Hepatocyte (in vitro differentiated cells): Measurements from ENCODE around the gene ETDC. TPM values are rescaled to one million over a fixed set of nuclear protein-coding genes. Genes with fewer than 3 reads are reported as not detected.

Experiments
- DNase-seq: peaks from one replicate; pipeline ENCODE4 v3.0.0-alpha.2; 2016; ENCODE audit warnings: low spot score
- H2AFZ ChIP-seq: fragments of 200-600 bp; sonication (generic); 2 replicates; pipeline ENCODE4 v1.6.0; 2016; ENCODE audit warnings: antibody characterized with exemption, mild to moderate bottlenecking
- H3K27ac ChIP-seq: fragments of 200-600 bp; sonication (generic); 2 replicates; pipeline ENCODE4 v1.5.1; 2016; ENCODE audit warnings: mild to moderate bottlenecking
- H3K27me3 ChIP-seq: fragments of 200-600 bp; sonication (generic); 2 replicates; pipeline ENCODE4 v1.6.1; 2016
- H3K36me3 ChIP-seq: fragments of 200-600 bp; sonication (generic); replicated peaks from 2 replicates; pipeline ENCODE4 v1.5.1; 2016; ENCODE audit warnings: low read depth; ENCODE audit not compliant: insufficient read depth
- H3K4me1 ChIP-seq: fragments of 200-600 bp; sonication (generic); 2 replicates; pipeline ENCODE4 v1.5.1; 2016; ENCODE audit warnings: mild to moderate bottlenecking, moderate library complexity; ENCODE audit not compliant: insufficient read depth
- H3K4me2 ChIP-seq: fragments of 200-600 bp; sonication (generic); 2 replicates; pipeline ENCODE4 v1.6.0; 2016
- H3K4me3 ChIP-seq: fragments of 200-600 bp; sonication (generic); 2 replicates; pipeline ENCODE4 v1.5.1; 2016; ENCODE audit warnings: mild to moderate bottlenecking
- H3K79me2 ChIP-seq: fragments of 200-600 bp; sonication (generic); 2 replicates; pipeline ENCODE4 v1.6.0; 2017; ENCODE audit warnings: mild to moderate bottlenecking
- H3K9me2 ChIP-seq: fragments of 200-600 bp; sonication (generic); replicated peaks from 2 replicates; pipeline ENCODE4 v1.6.0; 2017; ENCODE audit warnings: mild to moderate bottlenecking; ENCODE audit not compliant: insufficient read depth
- H3K9me3 ChIP-seq: fragments of 200-600 bp; sonication (generic); 2 replicates; pipeline ENCODE4 v1.5.1; 2016; ENCODE audit warnings: low read depth, mild to moderate bottlenecking
- H4K20me1 ChIP-seq: fragments of 200-600 bp; sonication (generic); 2 replicates; pipeline ENCODE4 v1.6.0; 2016; ENCODE audit warnings: mild to moderate bottlenecking; ENCODE audit not compliant: insufficient read depth, poor library complexity, severe bottlenecking
- EZH2 ChIP-seq: fragments of 200-600 bp; sonication (generic); IDR thresholded peaks from 2 replicates; pipeline ENCODE4 v1.6.1; 2016; ENCODE audit warnings: antibody characterized with exemption, mild to moderate bottlenecking, borderline replicate concordance
- EZH2phosphoT487 ChIP-seq: fragments of 200-600 bp; sonication (generic); IDR thresholded peaks from one replicate; pipeline ENCODE4 v1.6.1; 2018; ENCODE audit warnings: antibody characterized with exemption, mild to moderate bottlenecking, low read depth, moderate library complexity; ENCODE audit not compliant: unreplicated experiment, severe bottlenecking
- WGBS: methylation state at CpG from one replicate; pipeline ENCODE4 v1.1.6; 2016; ENCODE audit warnings: low lambda C conversion rate; ENCODE audit errors: missing lambda C conversion rate; 5-methylcytosine and 5-hydroxymethylcytosine counted together
- polyA plus RNA-seq: library from polyadenylated mRNA; unstranded; fragments of >200 nt; fragmentation: Nextera tagmentation; extraction: Ambion mirVana; gene quantifications from 2 replicates; pipeline ENCODE4 v1.2.1, GENCODE V29; 2016
- total RNA-seq: library from RNA; depleted of rRNA; stranded (reverse); fragments of >200 nt; gene quantifications from 2 replicates; pipeline ENCODE4 v1.2.3, GENCODE V29; 2014
- TF ChIP-seq, protein P1 (sequence below): fragments of 200-600 bp; sonication (generic); IDR thresholded peaks from 2 replicates; pipeline ENCODE4 v1.5.1; 2016; ENCODE audit warnings: antibody characterized with exemption, mild to moderate bottlenecking; ENCODE audit not compliant: poor library complexity

The ETDC gene
- total and polyA plus RNA-seq, 2 experiments from 2014 or later = not detected

DNA sequence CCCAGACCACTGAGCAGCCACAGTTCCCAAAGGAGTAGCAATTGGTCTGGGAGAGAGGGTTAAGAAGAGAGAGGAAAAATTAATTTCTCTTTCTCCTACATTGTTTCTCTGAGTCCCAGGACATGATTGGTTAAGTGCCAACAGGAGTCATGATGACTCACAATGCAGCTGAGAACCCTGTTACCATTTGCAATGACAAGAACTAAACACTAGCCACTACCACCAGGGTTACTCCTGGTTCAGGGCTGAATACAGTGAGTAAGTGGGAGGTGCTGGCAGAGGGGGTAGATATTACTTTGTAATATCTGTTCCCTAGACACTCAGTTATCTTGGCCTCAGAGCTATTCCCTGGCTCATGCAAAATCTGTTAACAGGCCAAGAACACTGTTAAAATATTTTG, 18.0 kb downstream of the ETDC start:
- Histone ChIP-seq H3K9me2 (no peaks in the 10 kb centered on the region), H2AFZ (no peak overlapping the region), H3K79me2 (no peaks in the 10 kb centered on the region), H4K20me1 (no peaks in the 10 kb centered on the region), H3K27me3 (no peaks in the 10 kb centered on the region), H3K4me1 (no peaks in the 10 kb centered on the region), H3K36me3 (no peaks in the 10 kb centered on the region), H3K4me2 (no peak overlapping the region), H3K9me3 (no peaks in the 10 kb centered on the region), H3K27ac (no peak overlapping the region), H3K4me3 (no peak overlapping the region)
- no peak for DNase-seq
- TF ChIP-seq EZH2phosphoT487 = no peak
- TF ChIP-seq, protein P1, sequence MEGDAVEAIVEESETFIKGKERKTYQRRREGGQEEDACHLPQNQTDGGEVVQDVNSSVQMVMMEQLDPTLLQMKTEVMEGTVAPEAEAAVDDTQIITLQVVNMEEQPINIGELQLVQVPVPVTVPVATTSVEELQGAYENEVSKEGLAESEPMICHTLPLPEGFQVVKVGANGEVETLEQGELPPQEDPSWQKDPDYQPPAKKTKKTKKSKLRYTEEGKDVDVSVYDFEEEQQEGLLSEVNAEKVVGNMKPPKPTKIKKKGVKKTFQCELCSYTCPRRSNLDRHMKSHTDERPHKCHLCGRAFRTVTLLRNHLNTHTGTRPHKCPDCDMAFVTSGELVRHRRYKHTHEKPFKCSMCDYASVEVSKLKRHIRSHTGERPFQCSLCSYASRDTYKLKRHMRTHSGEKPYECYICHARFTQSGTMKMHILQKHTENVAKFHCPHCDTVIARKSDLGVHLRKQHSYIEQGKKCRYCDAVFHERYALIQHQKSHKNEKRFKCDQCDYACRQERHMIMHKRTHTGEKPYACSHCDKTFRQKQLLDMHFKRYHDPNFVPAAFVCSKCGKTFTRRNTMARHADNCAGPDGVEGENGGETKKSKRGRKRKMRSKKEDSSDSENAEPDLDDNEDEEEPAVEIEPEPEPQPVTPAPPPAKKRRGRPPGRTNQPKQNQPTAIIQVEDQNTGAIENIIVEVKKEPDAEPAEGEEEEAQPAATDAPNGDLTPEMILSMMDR = no peak
- TF ChIP-seq EZH2 = no peak

DNA sequence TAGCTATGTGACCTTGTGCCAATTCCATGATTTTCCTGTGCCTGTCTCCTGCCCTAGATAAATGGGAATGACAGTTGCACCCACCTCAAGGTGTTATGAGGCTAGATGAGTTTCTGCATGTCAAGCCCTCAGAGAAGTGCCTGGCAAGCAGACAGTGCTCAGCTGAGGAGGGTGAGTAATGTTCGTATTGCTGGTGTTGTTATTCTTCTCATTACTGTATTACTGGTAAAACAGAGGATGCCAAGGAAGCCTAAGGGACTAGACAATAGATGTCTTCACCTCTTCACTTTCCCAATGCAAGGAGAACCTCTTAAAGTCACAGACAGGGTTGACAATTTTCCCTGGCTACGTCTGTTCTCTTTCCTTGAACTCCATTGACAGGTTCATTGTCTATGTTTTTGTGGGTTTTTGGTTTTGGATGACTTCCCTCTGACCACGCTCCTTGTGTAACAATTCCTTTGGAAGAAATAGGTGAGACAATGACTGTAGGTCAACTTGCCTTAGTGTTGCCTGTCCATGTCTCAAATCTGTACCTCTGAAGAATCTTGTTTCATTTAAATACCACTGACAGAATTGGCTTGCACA, 19.2 kb downstream of the ETDC start:
- Histone ChIP-seq H3K4me2 (no peak overlapping the region), H3K27me3 (no peaks in the 10 kb centered on the region), H2AFZ (no peak overlapping the region), H3K79me2 (no peaks in the 10 kb centered on the region), H3K4me1 (no peaks in the 10 kb centered on the region), H3K27ac (no peak overlapping the region), H4K20me1 (no peaks in the 10 kb centered on the region), H3K36me3 (no peaks in the 10 kb centered on the region), H3K9me2 (no peaks in the 10 kb centered on the region), H3K4me3 (no peak overlapping the region), H3K9me3 (no peaks in the 10 kb centered on the region)
- 80% methylated on average over 3 of the region's 3 CpGs for WGBS
- TF ChIP-seq, protein P1 = no peak
- TF ChIP-seq EZH2phosphoT487 (no peak), EZH2 (no peak)
- no peak for DNase-seq

DNA sequence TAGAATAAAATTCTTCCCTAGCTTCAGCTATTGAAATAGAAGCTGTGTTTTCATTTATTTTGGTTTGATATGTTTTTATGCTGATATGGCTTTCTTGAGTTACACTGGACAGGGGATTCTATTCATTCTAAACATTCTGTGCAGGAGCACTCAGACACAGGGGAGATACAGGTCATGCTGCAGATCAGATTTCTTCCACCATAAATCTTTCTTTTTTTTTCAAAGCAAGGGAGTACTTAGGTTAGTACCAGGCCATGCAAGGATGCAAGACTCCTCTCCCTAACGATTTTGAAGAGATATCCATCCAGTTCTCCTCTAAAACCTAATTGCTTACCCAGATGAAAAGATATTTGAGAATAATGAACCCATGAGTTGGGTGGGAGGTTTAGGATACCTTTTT, 21.4 kb downstream of the ETDC start:
- TF ChIP-seq EZH2 = no peak
- TF ChIP-seq EZH2phosphoT487 = no peak
- TF ChIP-seq, protein P1 = no peak
- no peaks in the 10 kb centered on the region for H3K9me2 ChIP-seq
- no peak overlapping the region for H3K4me3 ChIP-seq
- no peak for DNase-seq
- H3K9me3 ChIP-seq = no peaks in the 10 kb centered on the region
- 35% methylated on average over 1 of the region's 1 CpG for whole genome bisulfite sequencing
- no peak overlapping the region for H3K4me2 ChIP-seq
- H3K79me2 ChIP-seq = peaks cover 5% of the 10 kb centered on the region
- H3K36me3 ChIP-seq = no peaks in the 10 kb centered on the region
- no peak overlapping the region for H2AFZ ChIP-seq
- no peaks in the 10 kb centered on the region for H4K20me1 ChIP-seq
- no peak overlapping the region for H3K27ac ChIP-seq
- no peaks in the 10 kb centered on the region for H3K4me1 ChIP-seq
- no peaks in the 10 kb centered on the region for H3K27me3 ChIP-seq

DNA sequence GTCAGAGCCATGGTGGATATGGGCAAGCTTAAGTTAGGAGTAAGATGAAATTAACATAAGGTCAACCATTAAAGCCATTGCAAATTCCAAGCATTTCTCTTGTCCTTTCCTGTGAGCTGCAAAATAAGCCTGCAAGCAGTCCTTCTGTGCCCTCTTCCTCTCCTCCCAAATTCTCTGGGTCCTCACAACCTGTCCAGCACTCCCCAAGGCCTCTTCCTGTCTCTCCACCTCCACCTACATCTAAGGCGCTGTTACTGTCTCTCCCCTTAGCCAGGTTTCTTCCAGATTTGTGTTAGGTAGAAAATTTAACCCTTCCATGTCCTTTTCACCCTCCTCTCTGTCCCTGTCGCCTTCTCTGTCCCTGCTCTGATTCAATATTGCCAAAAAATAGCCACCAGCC, 22.2 kb downstream of the ETDC start:
- Histone ChIP-seq H3K9me2 (no peaks in the 10 kb centered on the region), H3K9me3 (no peaks in the 10 kb centered on the region), H4K20me1 (no peaks in the 10 kb centered on the region), H3K4me3 (no peak overlapping the region), H2AFZ (no peak overlapping the region), H3K4me2 (no peak overlapping the region), H3K27me3 (no peaks in the 10 kb centered on the region), H3K36me3 (no peaks in the 10 kb centered on the region), H3K27ac (no peak overlapping the region), H3K4me1 (no peaks in the 10 kb centered on the region), H3K79me2 (peaks cover 5% of the 10 kb centered on the region)
- no peak for DNase-seq
- no peak for TF ChIP-seq EZH2phosphoT487
- WGBS = 49% methylated on average over 2 of the region's 2 CpGs
